Astrocyte of the spinal cord (primary cell): Measurements from ENCODE around the gene BRIX1.

ENCODE experiments used
- DNase-seq: peaks from one replicate; pipeline ENCODE4 v3.0.0; 2011; ENCODE audit warnings: low read depth, low spot score
- H3K4me3 ChIP-seq: 2 replicates; pipeline ENCODE4 v1.5.1; 2011; ENCODE audit warnings: low read depth, mild to moderate bottlenecking, low read length, moderate library complexity
- CTCF ChIP-seq: IDR thresholded peaks from 2 replicates; pipeline ENCODE4 v1.5.1; 2012; ENCODE audit warnings: low read depth, mild to moderate bottlenecking, low read length, inconsistent platforms
- in situ Hi-C: cut with HindIII; loops from 2 replicates; pipeline ENCODE4 v1.10.0; 2017; ENCODE audit warnings: low sequenced_read_pairs

BRIX1 gene

GRCh38 chr5:34944044-34944443 is 28.5 kb downstream of the BRIX1 start:
- H3K4me3 ChIP-seq, result no peak overlapping the region
- in situ Hi-C loops, result no loop called here
- DNase-seq, result no peak
- no peak for TF ChIP-seq CTCF

GRCh38 chr5:34944460-34945047 is 29.0 kb downstream of the BRIX1 start:
- in situ Hi-C loops, result no loop called here
- H3K4me3 ChIP-seq, result no peak overlapping the region
- no peak for TF ChIP-seq CTCF
- no peak for DNase-seq

GRCh38 chr5:34957321-34957720 is 41.8 kb downstream of the BRIX1 start:
- in situ Hi-C loops, result no loop called here
- no peak for TF ChIP-seq CTCF
- no peak overlapping the region for H3K4me3 ChIP-seq
- DNase-seq, result no peak

GRCh38 chr5:34957857-34958690 is 42.6 kb downstream of the BRIX1 start:
- peak; percentile 38 for DNase-seq
- in situ Hi-C loops, result no loop called here
- TF ChIP-seq CTCF, result peak; percentile 70
- H3K4me3 ChIP-seq, result no peak overlapping the region

GRCh38 chr5:34959323-34959722 is 43.8 kb downstream of the BRIX1 start:
- H3K4me3 ChIP-seq, result no peak overlapping the region
- DNase-seq, result peak; percentile 57
- in situ Hi-C loops, result no loop called here
- TF ChIP-seq CTCF, result no peak

- TF ChIP-seq CTCF, result no peak
- DNase-seq, result no peak
- in situ Hi-C loops, result no loop called here
- H3K4me3 ChIP-seq, result no peak overlapping the region
These were observed 52.0 kb downstream of the BRIX1 start for GRCh38 chr5:34967540-34967939.
